Activated CD8-positive, alpha-beta memory T cell treated with anti-CD3 and anti-CD28 coated beads for 24 hours (primary cell): ENCODE measurements around the gene FBXL4.
A peak's percentile ranks its signal among the peaks of the same experiment; 100 is the strongest.

Experiments used
- DNase-seq: peaks from one replicate; pipeline ENCODE4 v3.0.0-alpha.2; 2020

The FBXL4 gene

GRCh38 chr6:98947411-98948292 lies at the start of gene FBXL4:
TSS of gene FBXL4 (minus strand) at chr6:98947946. CDS start at chr6:98926988, 20,958 bp downstream.
- peak; percentile 93 for DNase-seq

DNA sequence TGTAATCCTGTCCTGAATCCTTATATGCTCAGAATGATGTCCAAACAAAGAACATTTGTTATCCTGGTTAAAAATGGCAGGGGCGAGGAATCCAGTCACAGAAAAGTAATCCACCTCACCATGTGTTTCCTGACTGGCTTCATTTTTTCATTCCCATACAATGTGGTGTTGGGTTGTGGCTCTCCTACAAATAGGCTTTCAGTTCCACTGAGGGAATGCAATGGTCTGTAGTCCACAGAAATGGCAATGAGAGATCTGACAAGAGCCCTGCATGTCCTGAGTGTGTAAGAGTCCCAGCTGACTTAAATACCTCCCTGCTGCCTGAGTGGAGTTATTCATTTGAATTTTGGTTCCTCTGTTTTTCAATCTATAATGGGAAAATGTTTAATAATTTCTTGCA lies 47.4 kb upstream of the FBXL4 start:
- DNase-seq = no peak

DNA sequence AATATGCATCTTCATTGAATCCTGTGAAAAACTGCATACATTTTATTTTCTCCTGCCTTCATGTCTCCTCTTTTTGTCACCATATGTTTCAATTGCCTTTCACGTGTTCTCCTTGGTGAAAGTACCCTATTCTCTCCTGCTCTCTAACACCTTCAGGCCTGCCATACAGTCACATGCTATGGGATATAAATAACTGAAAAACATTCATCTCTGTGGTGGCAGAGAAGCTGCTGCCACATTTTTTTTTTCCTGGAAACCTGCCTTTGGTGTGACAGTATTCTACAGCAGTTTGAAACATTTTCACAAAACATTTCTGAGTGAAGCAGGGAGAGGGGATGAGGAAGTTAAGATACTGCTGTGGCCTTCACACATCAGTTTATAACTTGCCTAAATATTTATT lies 44.8 kb upstream of the FBXL4 start:
- no peak for DNase-seq

DNA sequence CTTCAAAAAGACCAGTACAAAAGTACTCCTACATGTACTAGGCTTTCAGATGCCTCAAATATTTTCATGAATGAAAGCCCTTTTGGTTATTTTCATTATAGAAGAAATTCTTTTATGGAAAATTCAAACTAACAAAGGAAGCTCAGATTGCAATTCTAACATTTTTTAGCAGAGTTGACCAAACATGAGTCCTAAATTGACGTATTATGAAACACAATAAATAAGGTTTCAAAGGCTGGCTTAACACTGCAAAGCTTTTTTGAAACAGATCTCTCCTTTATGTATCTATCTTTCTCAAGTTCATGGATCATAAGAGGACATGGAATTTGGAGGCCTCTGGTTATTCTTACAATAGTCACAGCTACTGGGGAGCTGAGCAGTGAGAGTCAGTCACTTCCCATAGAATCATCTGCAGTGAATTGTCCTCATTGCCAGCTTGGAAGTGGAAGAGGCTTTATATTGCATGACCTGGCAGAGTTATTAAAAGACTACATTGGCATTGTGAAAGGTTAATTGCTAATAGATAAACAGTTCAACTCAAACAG lies 38.4 kb upstream of the FBXL4 start:
- no peak for DNase-seq

DNA sequence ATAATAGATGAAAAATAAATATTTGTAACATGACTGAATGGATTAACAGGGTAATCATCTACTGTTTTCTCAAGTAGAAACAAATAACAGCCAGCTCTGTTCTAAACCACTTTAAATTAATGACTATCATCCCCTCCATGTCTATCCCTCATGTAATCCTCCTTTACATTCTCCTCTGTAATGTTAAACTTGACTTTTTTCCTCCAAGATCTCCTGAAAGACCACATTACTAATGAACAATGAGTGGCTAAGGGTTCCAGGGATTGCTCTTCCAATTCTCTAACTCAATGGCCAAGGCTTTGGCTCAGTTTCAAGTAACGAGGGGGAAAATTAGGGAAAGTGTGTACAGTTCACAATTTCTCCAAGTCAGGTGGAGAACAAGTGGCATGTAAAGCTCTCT lies 37.6 kb upstream of the FBXL4 start:
- DNase-seq = no peak

DNA sequence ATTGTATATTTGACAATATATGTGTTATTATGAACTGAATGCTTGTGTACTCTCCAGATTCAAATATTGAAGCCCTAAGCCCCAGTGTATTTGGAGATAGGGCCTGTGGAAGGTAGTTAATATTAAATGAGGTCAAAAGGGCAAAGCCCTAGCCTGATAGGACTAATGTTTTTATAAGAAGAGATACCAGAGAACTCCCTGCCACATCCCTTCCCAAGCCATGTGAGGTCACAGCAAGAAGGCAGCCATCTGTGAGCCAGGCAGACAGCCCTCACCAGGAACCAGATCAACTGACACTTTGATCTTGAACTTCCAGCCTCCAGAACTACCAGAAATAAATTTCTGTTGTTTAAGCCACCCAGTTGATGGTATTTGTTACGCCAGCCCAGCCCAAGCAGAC lies 36.4 kb upstream of the FBXL4 start:
- no peak for DNase-seq

GRCh38 chr6:98981473-98981872 lies 33.7 kb upstream of the FBXL4 start:
- DNase-seq = no peak

GRCh38 chr6:98980819-98981218 lies 33.1 kb upstream of the FBXL4 start:
- no peak for DNase-seq

GRCh38 chr6:98977671-98978292 lies 30.0 kb upstream of the FBXL4 start:
- no peak for DNase-seq

GRCh38 chr6:98976674-98977385 lies 29.1 kb upstream of the FBXL4 start:
- no peak for DNase-seq

GRCh38 chr6:98975421-98975820 lies 27.7 kb upstream of the FBXL4 start:
- DNase-seq = no peak

DNA sequence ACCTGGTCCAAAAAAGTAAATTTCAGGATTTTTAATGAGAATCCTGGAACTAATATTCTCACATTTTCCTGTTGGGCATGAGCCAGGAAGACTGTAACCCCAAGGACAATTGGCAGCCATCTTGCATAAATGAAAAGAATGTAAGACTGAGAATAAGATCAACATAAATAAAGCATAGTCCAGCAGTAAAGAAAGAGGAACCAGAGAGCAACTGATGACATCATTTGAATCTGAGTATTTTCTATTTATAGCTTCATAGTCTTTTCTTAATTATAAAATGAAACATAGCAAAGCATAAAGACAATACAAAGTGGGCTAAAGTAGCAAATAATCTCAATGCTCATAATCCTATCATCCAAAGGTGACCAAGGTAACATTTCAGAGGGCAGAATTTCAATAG lies 26.6 kb upstream of the FBXL4 start:
- DNase-seq = no peak

DNA sequence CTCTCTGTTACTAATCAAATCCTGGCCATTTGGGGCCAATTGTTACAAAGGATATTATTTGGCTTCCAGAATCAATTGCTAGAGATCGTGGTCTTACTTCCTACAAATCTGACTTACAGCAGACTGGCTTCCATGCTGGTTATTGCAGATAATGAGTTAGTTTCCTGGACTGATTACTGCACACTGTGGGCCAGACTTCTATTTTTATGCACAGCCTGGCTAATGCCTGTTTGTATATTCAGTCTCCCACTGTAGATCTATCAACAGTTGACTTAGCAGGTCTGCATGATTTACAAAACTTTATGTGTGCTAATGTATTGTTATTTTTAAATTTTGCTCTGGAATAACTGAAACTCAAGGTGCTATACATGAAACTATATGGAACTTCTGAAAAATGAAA lies 25.8 kb upstream of the FBXL4 start:
- DNase-seq = no peak

DNA sequence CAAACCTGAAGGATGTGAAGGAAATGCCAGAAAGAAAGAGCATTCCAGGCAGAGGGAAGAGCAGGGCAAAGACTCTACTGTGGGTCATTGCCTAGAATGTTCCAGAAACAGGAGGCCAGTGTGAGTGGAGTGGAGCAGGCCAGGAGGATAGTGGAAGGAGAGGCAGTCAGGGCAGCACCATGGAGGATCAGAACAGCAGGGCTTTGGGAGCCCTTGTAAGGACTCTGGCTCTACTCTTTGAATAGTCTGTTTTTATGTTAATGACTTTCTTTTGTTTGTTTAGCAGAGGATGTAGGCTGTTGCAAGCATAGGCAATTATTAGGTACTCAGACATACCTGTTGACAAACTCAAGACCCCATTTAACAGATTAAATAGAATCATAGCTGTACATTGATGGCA lies 23.6 kb upstream of the FBXL4 start:
- DNase-seq = no peak

GRCh38 chr6:98970469-98970868 lies 22.7 kb upstream of the FBXL4 start:
- DNase-seq = no peak

DNA sequence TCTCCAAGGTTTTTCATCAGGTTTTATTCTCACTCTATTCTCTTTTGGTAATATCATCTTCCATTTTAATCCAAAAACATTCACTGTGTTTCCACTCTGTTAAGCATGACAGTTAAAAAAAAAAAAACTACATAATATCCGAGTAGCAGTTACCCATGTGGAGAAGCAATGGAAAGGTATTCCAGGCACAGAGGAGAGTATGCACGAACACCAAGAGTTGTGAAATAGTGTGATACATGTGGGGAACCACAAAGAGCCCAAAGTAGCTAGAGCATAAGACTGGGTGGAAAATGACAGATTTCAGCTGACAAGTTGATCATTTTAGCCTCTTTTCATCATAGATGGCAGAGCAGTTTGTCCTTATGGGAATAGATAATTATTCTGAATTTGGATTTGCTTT lies 19.9 kb upstream of the FBXL4 start:
- no peak for DNase-seq

- no peak for DNase-seq
These were observed 11.9 kb upstream of the FBXL4 start for GRCh38 chr6:98959631-98960030.

DNA sequence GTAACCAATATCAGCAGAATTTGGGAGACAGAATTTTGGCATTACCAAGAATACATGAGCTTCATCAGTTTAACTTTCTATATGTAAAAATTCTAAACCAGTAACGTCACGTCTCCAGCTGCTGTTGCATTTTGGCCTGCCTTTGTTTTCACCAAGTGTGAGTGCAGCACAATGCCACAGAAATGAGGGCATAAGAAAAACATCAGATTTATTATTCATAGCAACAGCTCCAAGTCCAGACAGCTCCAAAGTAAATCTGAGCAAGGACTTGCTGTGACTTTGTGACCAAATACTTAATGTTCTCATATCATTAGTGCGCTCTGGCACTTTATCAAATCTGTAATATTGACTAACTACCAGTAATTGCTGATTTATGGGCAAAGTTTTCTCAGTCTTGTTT lies 11.0 kb upstream of the FBXL4 start:
- DNase-seq = no peak

GRCh38 chr6:98957450-98957849 lies 9.7 kb upstream of the FBXL4 start:
- no peak for DNase-seq

DNA sequence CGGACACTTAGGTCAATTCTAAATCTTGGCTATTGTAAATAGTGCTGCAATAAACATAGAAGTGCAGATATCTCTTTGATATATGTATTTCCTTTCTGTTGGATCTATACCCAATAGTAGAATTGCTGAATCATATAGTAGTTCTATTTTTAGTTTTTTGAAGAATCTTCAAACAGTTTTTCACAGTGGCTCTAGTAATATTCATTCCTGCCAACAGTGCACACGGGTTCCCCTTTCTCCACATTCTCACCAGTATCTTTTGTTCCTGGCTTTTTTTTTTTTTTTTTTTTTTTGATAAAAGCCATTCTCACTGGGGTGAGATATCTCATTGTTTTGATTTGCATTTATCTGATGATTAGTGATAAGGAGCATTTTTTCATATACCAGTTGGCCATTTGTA lies 1.8 kb upstream of the FBXL4 start:
- DNase-seq = no peak

GRCh38 chr6:98946879-98947410 lies 801 bp downstream of the FBXL4 start:
- DNase-seq = peak; percentile 79

DNA sequence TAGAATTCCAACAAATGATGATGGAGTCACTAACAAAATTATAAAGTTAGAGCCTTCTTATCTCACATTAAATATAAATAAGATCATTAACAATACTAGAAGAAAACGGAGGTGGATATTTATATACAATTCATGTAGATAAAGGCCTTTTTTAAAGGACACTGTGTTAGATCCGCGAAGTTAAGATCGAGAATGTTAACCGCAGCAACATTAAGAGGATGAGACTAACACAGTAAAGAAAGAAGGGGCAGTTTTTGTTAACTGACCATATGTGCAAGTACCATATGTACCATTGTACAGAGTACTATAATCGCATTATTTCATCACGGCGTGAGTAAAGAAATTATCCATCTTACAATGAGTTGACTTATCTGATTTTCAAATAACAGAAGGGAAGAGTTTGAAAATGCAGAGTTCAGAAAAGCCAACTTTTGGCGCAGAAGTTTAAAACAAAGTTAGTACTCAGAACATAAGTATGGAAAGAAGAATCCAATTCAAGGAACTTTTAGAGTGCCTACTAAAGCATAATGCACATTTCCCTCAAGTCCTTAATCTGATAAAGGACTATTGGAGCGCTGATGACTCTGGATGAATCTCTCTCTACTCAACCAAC lies 1.4 kb downstream of the FBXL4 start:
- no peak for DNase-seq
